Esophagus muscularis mucosa (tissue), 3 donors: ENCODE measurements around the gene AKR1E2.

Experiments
- CTCF ChIP-seq, 3 experiments: fragments of 200-600 bp in 2 of 3; fragments of 450-650 bp in 1 of 3; sonication (generic) in 2 of 3; IDR thresholded peaks; one replicate each; pipeline ENCODE4 v1.5.1; 2017 to 2019; ENCODE audit warnings: antibody characterized with exemption in 3 of 3, mild to moderate bottlenecking in 2 of 3, moderate library complexity in 1 of 3
- POLR2A ChIP-seq: fragments of 450-650 bp; IDR thresholded peaks from one replicate; pipeline ENCODE4 v1.6.1; 2017; ENCODE audit warnings: antibody characterized with exemption, moderate library complexity, mild to moderate bottlenecking, low read depth
- POLR2AphosphoS5 ChIP-seq, 2 donors: sonication (generic); formaldehyde crosslinking; IDR thresholded peaks; one replicate each; pipeline ENCODE4 v1.6.1; 2017; ENCODE audit warnings: antibody characterized with exemption in 2 of 2

GRCh38 chr10:4802711-4803487 is 23.1 kb upstream of the AKR1E2 start:
- TF ChIP-seq POLR2A (no peak), CTCF (IDR thresholded peaks at IDR 0.05) (no peak), POLR2AphosphoS5 (IDR thresholded peaks at IDR 0.05) (no peak)
